SH-SY5Y (cell line): ENCODE data around the gene CEP104.

ENCODE experiments used
- GATA2 ChIP-seq: IDR thresholded peaks from 2 replicates; pipeline ENCODE4 v1.6.1; 2011; ENCODE audit warnings: mild to moderate bottlenecking, low read depth, low read length
- GATA3 ChIP-seq: IDR thresholded peaks from 2 replicates; pipeline ENCODE4 v1.6.1; 2011; ENCODE audit warnings: low read depth, mild to moderate bottlenecking, low read length, moderate library complexity

- no peak for TF ChIP-seq GATA3
- TF ChIP-seq GATA2: no peak
Observed at GRCh38 chr1:3837685-3838084, 19.3 kb downstream of the CEP104 start.
